Stimulated activated naive CD4-positive, alpha-beta T cell (primary cell): ENCODE measurements around the gene SOX21.
"Not testable (repeated sequence)": the region's sequence is repeated elsewhere in the genome, so short reads cannot be mapped to it uniquely, and the experiment has no call there.

Experiments used
- DNase-seq, 6 experiments: peaks; one replicate each; lab custom pipeline; 2025; lab: John Stamatoyannopoulos, UW

Gene SOX21

GRCh38 chr13:94712287-94712811 lies at the start of gene SOX21:
Gene SOX21, minus strand, starts transcription at chr13:94712545. Its CDS starts 496 bp downstream, at chr13:94712049.
- DNase-seq: no peak

GRCh38 chr13:94761407-94761806 lies 49.1 kb upstream of the SOX21 start:
- no peak for DNase-seq

GRCh38 chr13:94759120-94759728 lies 46.9 kb upstream of the SOX21 start:
- no peak for DNase-seq

GRCh38 chr13:94758436-94758960 lies 46.2 kb upstream of the SOX21 start:
- DNase-seq: no peak

GRCh38 chr13:94753327-94753726 lies 41.0 kb upstream of the SOX21 start:
- DNase-seq: no peak

GRCh38 chr13:94749162-94749561 lies 36.8 kb upstream of the SOX21 start:
- DNase-seq: no peak

GRCh38 chr13:94739235-94739634 lies 26.9 kb upstream of the SOX21 start:
- DNase-seq: no peak

- no peak for DNase-seq
These were observed 18.7 kb upstream of the SOX21 start for GRCh38 chr13:94731028-94731427.

GRCh38 chr13:94729941-94730340 lies 17.6 kb upstream of the SOX21 start:
- not testable (repeated sequence) for DNase-seq

- DNase-seq: no peak
These were observed 14.1 kb upstream of the SOX21 start for GRCh38 chr13:94726425-94726824.

GRCh38 chr13:94722609-94723345 lies 10.4 kb upstream of the SOX21 start:
- no peak for DNase-seq

GRCh38 chr13:94718697-94719096 lies 6.4 kb upstream of the SOX21 start:
- not testable (repeated sequence) for DNase-seq

- no peak for DNase-seq
These were observed 5.6 kb upstream of the SOX21 start for GRCh38 chr13:94717916-94718315.

- no peak for DNase-seq
These were observed 3.7 kb upstream of the SOX21 start for GRCh38 chr13:94716016-94716415.

- no peak for DNase-seq
These were observed 1.3 kb upstream of the SOX21 start for GRCh38 chr13:94713561-94714182.

- no peak for DNase-seq
These were observed 641 bp upstream of the SOX21 start for GRCh38 chr13:94712812-94713560.

- DNase-seq: no peak
These were observed 621 bp downstream of the SOX21 start for GRCh38 chr13:94711561-94712286.

- DNase-seq: no peak
These were observed 1.3 kb downstream of the SOX21 start for GRCh38 chr13:94710881-94711560.

GRCh38 chr13:94710065-94710781 lies 2.1 kb downstream of the SOX21 start:
- DNase-seq: no peak
